ACC112 (cell line): ENCODE data around the gene RBM38.

ENCODE experiments used
- H2AFZ ChIP-seq: fragments of 200-600 bp; sonication (generic); one replicate; pipeline ENCODE4 v1.6.0; 2017; ENCODE audit warnings: antibody characterized with exemption, low read length; ENCODE audit not compliant: unreplicated experiment
- H3K27ac ChIP-seq: fragments of 200-600 bp; sonication (generic); 2 replicates; pipeline ENCODE4 v1.5.1; 2014; ENCODE audit warnings: low read depth, mild to moderate bottlenecking, antibody characterized with exemption, low read length, moderate library complexity
- H3K27me3 ChIP-seq: fragments of 200-600 bp; sonication (generic); 2 replicates; pipeline ENCODE4 v1.6.1; 2014; ENCODE audit warnings: mild to moderate bottlenecking, antibody characterized with exemption, low read length, moderate library complexity, mixed read lengths; ENCODE audit not compliant: insufficient read depth
- H3K36me3 ChIP-seq: fragments of 200-600 bp; sonication (generic); 2 replicates; pipeline ENCODE4 v1.6.1; 2016; ENCODE audit warnings: mild to moderate bottlenecking, antibody characterized with exemption, low read length, moderate library complexity, mixed read lengths; ENCODE audit not compliant: insufficient read depth
- H3K4me1 ChIP-seq: fragments of 200-600 bp; sonication (generic); one replicate; pipeline ENCODE4 v1.6.1; 2016; ENCODE audit warnings: low read length, mixed read lengths; ENCODE audit not compliant: insufficient read depth, unreplicated experiment, control insufficient read depth
- H3K4me3 ChIP-seq: fragments of 200-600 bp; sonication (generic); 2 replicates; pipeline ENCODE4 v1.5.1; 2014; ENCODE audit warnings: mild to moderate bottlenecking, low read depth, low read length
- H3K79me2 ChIP-seq: fragments of 200-600 bp; sonication (generic); one replicate; pipeline ENCODE4 v1.6.0; 2016; ENCODE audit warnings: low read length; ENCODE audit not compliant: control insufficient read depth, unreplicated experiment, insufficient read depth

The RBM38 gene

DNA sequence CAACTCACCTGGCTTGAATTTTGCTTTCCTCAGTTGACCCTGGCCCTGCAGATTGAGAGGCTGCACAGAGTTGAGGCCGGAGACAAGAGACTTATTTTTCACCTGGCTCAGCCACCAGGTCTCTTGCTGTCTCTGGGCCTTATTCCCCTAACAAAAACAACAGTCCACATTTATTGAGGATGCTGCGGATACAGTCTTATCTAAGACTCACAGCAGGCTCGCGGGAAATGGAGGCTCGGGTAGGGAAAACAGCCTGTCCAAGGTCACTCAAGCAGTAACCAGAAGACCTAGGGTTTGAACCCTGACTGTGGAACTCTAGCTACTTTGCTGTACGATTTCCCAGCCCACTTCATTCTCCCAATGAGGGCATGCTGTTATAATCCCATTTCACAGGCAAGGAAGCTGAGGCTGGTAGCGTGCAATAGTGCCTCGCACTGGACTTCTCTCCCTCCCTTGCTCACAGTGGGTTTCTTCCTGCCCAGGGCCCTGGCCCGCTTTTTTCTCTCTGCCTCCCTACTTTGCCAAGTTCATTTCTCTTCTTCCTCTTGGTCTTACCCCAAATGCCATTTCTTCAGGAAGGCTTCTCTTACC, 57.7 kb downstream of the RBM38 start:
- H3K36me3 ChIP-seq, result no peaks in the 10 kb centered on the region
- no peaks in the 10 kb centered on the region for H3K79me2 ChIP-seq

DNA sequence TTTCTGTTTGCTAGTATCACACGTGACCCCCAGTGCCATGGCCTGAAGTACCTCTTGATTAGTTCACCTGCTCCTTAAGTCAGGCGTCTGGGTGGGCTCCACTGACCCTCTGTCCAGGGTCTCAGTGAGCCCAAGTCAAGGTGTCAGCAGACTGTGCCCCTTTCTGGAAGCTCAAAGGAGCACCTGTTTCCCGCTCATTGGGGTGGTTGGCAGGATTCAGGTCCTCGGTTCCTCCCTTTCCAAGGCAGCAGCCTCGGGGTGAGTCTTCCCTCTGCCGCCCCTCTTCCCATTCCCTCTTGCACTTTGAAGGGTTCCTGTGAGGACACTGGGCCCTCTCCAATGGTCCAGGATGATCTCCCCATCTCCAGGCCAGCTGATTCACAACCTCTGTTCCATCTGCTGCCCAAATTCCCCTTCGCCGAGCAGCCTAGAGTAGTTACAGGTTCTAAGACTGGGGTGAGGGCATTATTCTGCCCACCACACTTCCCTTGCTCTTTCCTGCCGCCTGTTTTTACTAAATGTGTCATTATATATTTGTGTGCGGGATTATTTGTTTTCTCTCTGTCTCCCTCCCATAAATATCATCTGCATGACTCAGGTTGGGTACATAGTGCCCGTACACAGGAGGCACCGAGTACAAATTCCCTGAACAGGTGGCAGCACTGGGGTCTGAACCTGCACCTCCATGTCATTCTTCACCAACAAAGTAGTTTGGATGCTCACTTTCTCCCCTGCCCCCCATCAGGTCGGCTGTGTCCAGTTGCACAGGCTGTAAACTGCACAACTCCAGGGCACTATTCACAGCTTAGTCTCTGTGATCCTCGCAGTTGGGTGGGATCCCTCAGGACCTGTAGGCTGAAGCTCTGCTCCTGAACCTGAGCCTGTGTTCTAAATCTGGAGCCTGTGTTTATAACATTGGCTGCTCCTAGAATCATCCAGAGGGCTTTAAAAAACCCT, 58.5 kb downstream of the RBM38 start:
- no peak overlapping the region for H3K27ac ChIP-seq
- H3K79me2 ChIP-seq, result no peaks in the 10 kb centered on the region
- H3K4me1 ChIP-seq, result no peaks in the 10 kb centered on the region
- no peak overlapping the region for H3K4me3 ChIP-seq
- no peaks in the 10 kb centered on the region for H3K36me3 ChIP-seq
- H2AFZ ChIP-seq, result no peak overlapping the region
- H3K27me3 ChIP-seq, result peaks cover 59% of the 10 kb centered on the region

More for the DNA sequence above, 57.7 kb downstream of the RBM38 start:
- Histone ChIP-seq H3K4me3 (no peak overlapping the region), H3K4me1 (no peaks in the 10 kb centered on the region), H2AFZ (no peak overlapping the region), H3K27ac (no peak overlapping the region), H3K27me3 (peaks cover 54% of the 10 kb centered on the region)

DNA sequence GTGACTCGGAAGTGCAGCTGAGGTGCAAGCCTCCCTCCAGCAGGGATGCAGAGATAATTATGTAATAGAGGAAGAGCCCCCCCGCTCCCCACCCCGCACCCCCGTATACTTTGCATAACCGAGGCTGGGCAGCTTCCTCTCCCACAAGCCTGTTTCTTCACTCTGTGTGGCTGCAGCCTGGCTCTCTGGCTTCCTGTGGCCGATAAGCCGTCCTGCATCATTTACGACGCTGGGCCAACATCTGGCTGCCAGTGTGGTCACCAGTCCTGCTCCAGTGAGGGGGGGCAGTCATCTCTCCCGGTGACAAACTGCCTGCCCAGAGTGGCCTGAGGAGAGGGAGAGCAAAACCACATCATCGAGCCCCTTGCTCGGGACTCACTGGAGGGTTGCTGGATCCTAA, 59.2 kb downstream of the RBM38 start:
- Histone ChIP-seq H3K27ac (no peak overlapping the region), H3K4me3 (no peak overlapping the region), H2AFZ (no peak overlapping the region)

DNA sequence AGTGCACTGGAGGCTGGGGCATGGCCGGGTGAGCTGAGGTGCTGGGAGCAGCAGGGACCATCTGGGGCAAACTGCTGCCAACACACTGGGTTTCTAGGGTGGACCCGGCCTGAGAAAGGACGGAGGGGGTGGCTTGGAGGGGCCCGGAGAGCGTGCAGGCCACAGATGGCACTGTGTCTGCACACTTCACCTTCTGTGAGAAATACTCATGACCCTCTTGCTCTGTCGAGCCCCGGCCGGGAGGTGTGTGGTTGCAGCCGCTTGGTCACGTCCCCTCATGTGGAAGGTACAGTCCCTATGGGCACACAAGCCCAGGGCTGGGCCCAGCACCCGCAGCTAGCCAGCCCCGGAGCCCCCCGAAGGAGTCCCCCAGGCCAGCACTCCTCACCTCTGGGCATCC, 59.7 kb downstream of the RBM38 start:
- Histone ChIP-seq H3K27ac (no peak overlapping the region), H3K4me3 (no peak overlapping the region), H3K4me1 (no peaks in the 10 kb centered on the region), H3K79me2 (no peaks in the 10 kb centered on the region), H3K36me3 (no peaks in the 10 kb centered on the region), H2AFZ (no peak overlapping the region), H3K27me3 (peaks cover 59% of the 10 kb centered on the region)

More for the DNA sequence above, 59.2 kb downstream of the RBM38 start:
- no peaks in the 10 kb centered on the region for H3K4me1 ChIP-seq
- peaks cover 60% of the 10 kb centered on the region for H3K27me3 ChIP-seq
- no peaks in the 10 kb centered on the region for H3K79me2 ChIP-seq
- H3K36me3 ChIP-seq, result no peaks in the 10 kb centered on the region

DNA sequence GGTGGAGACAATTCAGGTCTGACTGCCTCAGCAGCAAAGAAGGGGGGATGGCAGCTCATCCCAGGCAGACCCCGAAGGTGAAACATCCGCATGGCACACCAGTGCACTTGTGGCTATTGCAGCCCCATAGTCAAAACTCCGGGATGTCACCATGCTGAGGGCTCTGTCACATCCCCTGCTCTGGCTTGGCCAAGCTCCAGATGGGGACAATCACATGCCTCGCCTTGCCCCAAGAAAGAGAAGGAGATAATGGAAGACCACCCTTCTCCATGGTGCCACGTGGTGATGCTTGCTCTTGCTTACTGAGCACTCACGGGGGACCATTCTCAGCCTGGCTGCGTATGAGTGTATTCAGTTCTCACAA, 60.2 kb downstream of the RBM38 start:
- no peak overlapping the region for H3K27ac ChIP-seq
- H3K4me3 ChIP-seq, result no peak overlapping the region
- H3K79me2 ChIP-seq, result no peaks in the 10 kb centered on the region
- H3K27me3 ChIP-seq, result peaks cover 59% of the 10 kb centered on the region
- no peak overlapping the region for H2AFZ ChIP-seq
- H3K36me3 ChIP-seq, result no peaks in the 10 kb centered on the region
- H3K4me1 ChIP-seq, result no peaks in the 10 kb centered on the region

DNA sequence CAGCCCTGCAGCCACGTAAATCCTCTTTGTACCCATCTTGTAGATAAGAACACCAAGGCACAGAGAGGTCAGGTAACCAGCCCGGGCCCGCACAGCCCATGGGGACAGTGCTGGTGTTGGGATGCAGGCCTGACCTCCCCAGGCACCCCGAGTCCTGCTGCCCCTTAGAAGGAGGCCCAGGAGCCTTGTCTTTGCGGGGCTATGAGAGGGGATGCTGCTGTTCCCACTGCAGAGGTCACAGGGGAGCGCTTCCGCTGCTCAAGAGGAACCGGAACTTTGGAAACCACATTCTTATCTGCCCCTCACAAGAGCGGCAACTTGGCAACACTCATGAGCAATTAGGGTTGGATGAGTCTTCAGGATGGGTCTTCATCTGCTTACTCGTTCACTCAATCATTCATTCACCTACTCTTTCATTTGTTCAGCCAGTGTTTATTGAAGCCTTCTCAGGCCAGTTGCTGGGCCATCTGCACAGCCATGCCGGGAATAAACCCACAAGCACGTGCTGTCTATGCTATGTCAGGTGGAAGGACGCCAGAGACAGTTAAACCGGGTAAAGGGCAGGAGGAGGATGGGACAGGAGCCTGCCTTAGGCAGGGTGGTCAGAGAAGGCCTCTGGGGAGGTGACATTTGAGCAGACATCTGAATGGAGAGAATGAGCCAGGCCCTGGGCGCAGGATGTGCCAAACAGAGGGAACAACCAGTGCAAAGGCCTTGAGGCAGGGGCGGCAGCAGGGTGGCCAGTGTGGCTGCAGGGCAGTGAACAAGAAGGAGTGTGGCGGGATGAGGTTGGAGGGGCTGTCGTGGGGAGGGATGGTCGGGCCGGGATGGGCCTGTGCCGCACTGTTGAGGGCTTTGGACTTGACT, 60.8 kb downstream of the RBM38 start:
- Histone ChIP-seq H3K27me3 (peaks cover 59% of the 10 kb centered on the region), H3K4me3 (no peak overlapping the region), H3K4me1 (no peaks in the 10 kb centered on the region), H3K36me3 (no peaks in the 10 kb centered on the region), H3K79me2 (no peaks in the 10 kb centered on the region), H3K27ac (no peak overlapping the region), H2AFZ (no peak overlapping the region)

DNA sequence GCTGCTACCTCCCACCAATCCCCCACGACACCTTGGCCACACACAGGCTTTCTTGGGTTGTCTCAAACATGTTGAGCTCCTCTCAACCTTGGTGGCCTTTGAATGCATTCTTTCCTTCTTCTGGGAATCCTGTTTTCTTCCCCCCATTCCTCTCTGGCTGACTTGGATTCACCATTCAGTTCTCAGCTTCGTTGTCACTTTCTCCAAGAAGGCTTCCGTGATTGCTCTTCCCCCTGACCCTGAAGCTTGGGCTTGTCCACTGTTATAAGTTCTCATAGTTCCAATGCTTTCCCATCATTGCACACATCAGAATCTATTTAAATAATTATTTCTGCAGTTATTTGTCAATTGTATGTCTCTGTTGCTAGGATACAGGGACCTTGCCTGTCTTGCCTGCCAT, 64.2 kb downstream of the RBM38 start:
- H3K4me3 ChIP-seq, result no peak overlapping the region
- no peaks in the 10 kb centered on the region for H3K79me2 ChIP-seq
- no peak overlapping the region for H3K27ac ChIP-seq
- H3K36me3 ChIP-seq, result no peaks in the 10 kb centered on the region
- H3K27me3 ChIP-seq, result peaks cover 46% of the 10 kb centered on the region
- H3K4me1 ChIP-seq, result no peaks in the 10 kb centered on the region
- H2AFZ ChIP-seq, result no peak overlapping the region

DNA sequence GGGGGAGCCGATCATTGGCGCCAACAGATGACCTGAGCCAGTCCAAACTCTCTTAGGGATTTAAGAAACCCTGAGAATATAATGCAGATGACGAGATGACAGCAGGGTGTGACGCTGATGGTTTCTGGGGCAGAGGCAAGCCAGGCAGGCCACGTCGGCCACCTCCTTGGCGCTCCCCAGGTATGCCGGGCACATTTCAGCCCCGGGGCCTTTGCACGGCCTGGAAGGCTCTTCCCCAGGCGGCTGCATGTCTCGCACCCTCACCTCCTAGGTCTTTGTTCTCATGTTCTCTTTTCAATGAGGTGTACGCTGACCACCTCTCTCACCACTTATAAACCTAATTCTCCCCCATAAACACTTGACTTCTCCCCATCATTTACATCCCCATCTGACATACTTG, 64.9 kb downstream of the RBM38 start:
- no peaks in the 10 kb centered on the region for H3K4me1 ChIP-seq
- H3K4me3 ChIP-seq, result no peak overlapping the region
- peaks cover 39% of the 10 kb centered on the region for H3K27me3 ChIP-seq
- no peaks in the 10 kb centered on the region for H3K36me3 ChIP-seq
- H2AFZ ChIP-seq, result no peak overlapping the region
- no peak overlapping the region for H3K27ac ChIP-seq
- H3K79me2 ChIP-seq, result no peaks in the 10 kb centered on the region

DNA sequence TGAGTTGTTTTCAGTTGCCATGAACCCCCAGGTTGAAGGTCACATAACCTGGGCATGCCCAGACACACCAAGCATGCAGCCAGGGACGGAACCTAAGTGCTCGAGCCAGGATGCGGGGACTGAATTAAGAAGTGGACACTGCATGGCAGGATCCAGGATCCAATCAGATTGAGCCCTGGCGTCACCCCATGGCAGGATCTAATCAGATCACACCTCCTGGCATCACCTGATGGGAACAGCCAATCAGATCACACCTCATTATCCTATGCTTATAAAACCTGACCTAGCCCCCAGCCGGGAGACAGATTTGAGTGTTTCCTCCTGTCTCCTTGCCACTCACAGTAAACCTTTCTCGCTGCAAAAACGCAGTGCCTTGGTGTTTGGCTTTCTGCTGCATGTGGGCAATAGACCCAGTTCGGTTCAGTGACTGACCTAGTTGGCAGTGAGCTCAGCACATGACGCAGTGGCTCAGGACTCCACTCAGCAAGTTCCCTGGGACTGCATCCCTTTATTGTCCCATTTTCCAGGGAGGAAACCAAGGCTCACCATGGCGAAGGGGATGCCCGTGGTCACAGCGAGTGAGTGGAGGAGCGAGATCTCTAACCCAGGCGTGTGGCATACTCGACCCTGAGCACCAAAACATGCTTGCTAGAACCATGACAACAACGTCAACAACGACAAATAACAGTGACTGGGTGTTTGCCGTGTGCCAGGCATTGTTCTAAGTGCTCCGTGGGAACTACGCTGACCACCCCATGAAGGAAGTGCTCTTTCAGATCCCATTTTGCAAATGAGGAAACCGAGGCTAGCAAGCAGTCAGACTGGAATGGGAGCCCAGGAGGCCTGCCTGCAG, 66.3 kb downstream of the RBM38 start:
- Histone ChIP-seq H3K27ac (no peak overlapping the region), H3K36me3 (no peaks in the 10 kb centered on the region), H3K27me3 (peaks cover 40% of the 10 kb centered on the region), H2AFZ (no peak overlapping the region), H3K79me2 (no peaks in the 10 kb centered on the region), H3K4me3 (no peak overlapping the region), H3K4me1 (no peaks in the 10 kb centered on the region)
